ENCODE data around the gene AXIN1. TPM values are rescaled to one million over a fixed set of nuclear protein-coding genes. Genes with fewer than 3 reads are reported as not detected.

AXIN1 gene
- total and polyA plus RNA-seq, 9 of the 15 experiments (the other 6 are each of a cell fraction or from before 2014, with no cell fraction given), result 0.42 to 58.0 (median 25.9) TPM

DNA sequence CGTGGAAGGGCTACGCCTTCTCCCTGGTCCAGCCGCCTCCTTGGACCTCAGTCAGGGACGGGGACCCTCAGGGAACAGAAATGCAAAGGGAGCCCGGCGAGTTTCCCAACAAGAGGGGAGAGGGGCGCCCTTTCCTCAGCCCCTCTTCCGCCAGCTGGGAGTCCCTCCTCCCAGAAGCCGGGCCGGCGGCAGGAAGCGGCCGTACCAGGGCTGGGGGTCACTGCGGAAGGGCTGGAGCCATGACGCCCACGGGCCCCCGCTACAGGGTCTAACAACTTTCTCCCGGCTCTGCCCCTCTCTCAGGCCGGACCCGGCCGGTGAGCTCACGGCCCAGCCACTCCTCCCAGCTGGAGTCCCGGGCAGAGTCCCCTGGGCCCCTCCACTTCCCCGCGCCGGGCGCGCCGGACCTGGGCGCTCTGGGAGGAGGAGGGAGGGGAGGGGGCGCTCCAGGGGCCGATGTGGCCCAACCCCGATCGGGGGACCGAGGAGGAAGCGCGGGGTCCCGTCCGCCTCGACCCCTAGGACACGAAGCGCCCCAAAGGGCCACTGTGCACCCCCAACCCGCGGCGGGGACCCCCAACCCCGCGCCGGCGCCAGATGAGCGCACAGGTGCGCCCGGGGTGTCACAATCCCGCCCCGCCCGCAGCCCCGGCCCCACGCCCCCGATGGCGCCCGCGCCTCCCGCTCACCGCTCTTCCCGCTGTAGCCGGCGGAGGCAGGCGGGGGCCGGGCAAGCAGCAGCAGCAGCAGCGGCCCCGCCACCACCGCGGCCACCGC is 28.7 kb upstream of the AXIN1 start:
- no peaks in the 10 kb centered on the region for H3K9me3 ChIP-seq (replicated peaks; ENCODE audit: control insufficient read depth, insufficient read depth, low read depth, low read length)
- no peaks in the 10 kb centered on the region for H4K20me1 ChIP-seq (replicated peaks; ENCODE audit: control insufficient read depth, insufficient read depth, low read length)
- H3K4me2 ChIP-seq (ENCODE audit: insufficient read depth, low read length), result peak overlapping the region; percentile 65
- FAIRE-seq (no peak), DNase-seq (ENCODE audit: extremely low read depth in 1 of 4, low spot score in 3 of 4) (peak; percentile 46 to 62 (median 58)), ATAC-seq (peak; percentile 80)
- H2AFZ ChIP-seq (ENCODE audit: low read depth, low read length), result no peak overlapping the region
- peak overlapping the region; percentile 75 for H3K27ac ChIP-seq (ENCODE audit: extremely low read depth, low read depth, low read length)
- POLR2A ChIA-PET, result interaction anchor here (0.6 kb wide), 1 partner anchor 63 kb away, joined by 3 read pairs; no protein-coding TSS in a partner anchor
- H3K36me3 ChIP-seq (ENCODE audit: control insufficient read depth, insufficient read depth, low read length), result peaks cover 16% of the 10 kb centered on the region; the same call in 2 of the 3 replicates
- peaks cover 33% of the 10 kb centered on the region for H3K79me2 ChIP-seq (ENCODE audit: control insufficient read depth, insufficient read depth, low read length)
- H3K27me3 ChIP-seq (ENCODE audit: control insufficient read depth in 2 of 2, insufficient read depth in 2 of 2, low read length in 2 of 2), result no peaks in the 10 kb centered on the region
- in situ Hi-C loops (cut with MboI) (no loop called here), intact Hi-C loops (cut with micrococcal nuclease) (no loop called here)
- WGBS (ENCODE audit: insufficient coverage, low coverage, missing lambda C conversion rate), result 1% methylated on average over 31 of the region's 73 CpGs
- CTCF ChIA-PET (ENCODE audit: low intra/inter-chr PET ratio), result interaction anchor here (0.9 kb wide), 1 partner anchor 11 kb away, joined by 3 read pairs; the partner anchor contains the start of gene MRPL28
- peak overlapping the region; percentile 94 for H3K4me3 ChIP-seq
- BruUV-seq (replicated peaks), result no TSS peak
- no peaks in the 10 kb centered on the region for H3K9me1 ChIP-seq (ENCODE audit: control insufficient read depth, insufficient read depth, low read length)
- peaks cover under 1 to 64% of the 10 kb centered on the region in 2 experiments; a peak in 4 of 5 replicates for H3K4me1 ChIP-seq (replicated peaks in 1 of 2; ENCODE audit: control insufficient read depth in 2 of 2, insufficient read depth in 2 of 2, low read length in 2 of 2)
- H3K9ac ChIP-seq (ENCODE audit: insufficient read depth in 1 of 2, low read depth in 2 of 2, low read length in 2 of 2), result peak overlapping the region; percentile 80 to 88
- TF ChIP-seq MYNN (IDR thresholded peaks at IDR 0.05), result no peak
- TF ChIP-seq MYNN (CRISPR knock-in tag; IDR thresholded peaks at IDR 0.05), result no peak
- no peak for TF ChIP-seq MLX (CRISPR knock-in tag; conservative IDR thresholded peaks at IDR 0.05)
- TF ChIP-seq NONO (IDR thresholded peaks at IDR 0.05; ENCODE audit: low read depth in 2 of 2, low read length in 1 of 2), result no peak; a peak in 1 of 4 replicates
- TF ChIP-seq NFYB (IDR thresholded peaks at IDR 0.05; ENCODE audit: extremely low read depth, insufficient read length), result no peak
- no peak for TF ChIP-seq CHD2 (IDR thresholded peaks at IDR 0.05; ENCODE audit: low read depth, low read length)
- TF ChIP-seq, protein P1, sequence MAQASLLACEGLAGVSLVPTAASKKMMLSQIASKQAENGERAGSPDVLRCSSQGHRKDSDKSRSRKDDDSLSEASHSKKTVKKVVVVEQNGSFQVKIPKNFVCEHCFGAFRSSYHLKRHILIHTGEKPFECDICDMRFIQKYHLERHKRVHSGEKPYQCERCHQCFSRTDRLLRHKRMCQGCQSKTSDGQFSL (CRISPR knock-in tag; IDR thresholded peaks at IDR 0.05), result peak; percentile 13; the same call in 1 of the 2 replicates
- TF ChIP-seq, protein P1 (tag; IDR thresholded peaks at IDR 0.05), result no peak
- no peak for TF ChIP-seq ZNF79 (CRISPR knock-in tag; IDR thresholded peaks at IDR 0.05; ENCODE audit: low read depth)
- no peak for TF ChIP-seq ATF1 (CRISPR knock-in tag; IDR thresholded peaks at IDR 0.05)
- no peak for TF ChIP-seq ATF1 (tag; IDR thresholded peaks at IDR 0.05)
- TF ChIP-seq CCNT2 (IDR thresholded peaks at IDR 0.05; ENCODE audit: borderline replicate concordance, extremely low read depth, insufficient read length, low read depth, low read length), result peak; percentile 12
- peak in 1 of 2 experiments; percentile 50; a peak in 1 of 4 replicates for TF ChIP-seq MAZ (CRISPR knock-in tag; conservative IDR thresholded peaks at IDR 0.05 in 1 of 2, IDR thresholded peaks at IDR 0.05 in 1 of 2)
- TF ChIP-seq YY1 (IDR thresholded peaks at IDR 0.05; ENCODE audit: borderline replicate concordance in 1 of 3, control insufficient read depth in 1 of 3, extremely low read depth in 1 of 3, insufficient read depth in 3 of 3, insufficient read length in 1 of 3, insufficient replicate concordance in 2 of 3, low read depth in 1 of 3, low read length in 2 of 3), result peak in 1 of 3 experiments; percentile 63
- TF ChIP-seq EGR1 (conservative IDR thresholded peaks at IDR 0.05), result peak; percentile 42
- 0 out of 2 replicates have a peak, but pooled peaks have one; percentile 48 for TF ChIP-seq PRMT5 (CRISPR knock-in tag; IDR thresholded peaks at IDR 0.05)
- no peak for TF ChIP-seq BCOR (IDR thresholded peaks at IDR 0.05)
- no peak for TF ChIP-seq DPF2 (IDR thresholded peaks at IDR 0.05)
- TF ChIP-seq SPI1 (IDR thresholded peaks at IDR 0.05; ENCODE audit: borderline replicate concordance, low read depth, low read length), result 0 out of 2 replicates have a peak, but pooled peaks have one; percentile 1
- TF ChIP-seq ZNF347 (CRISPR knock-in tag; IDR thresholded peaks at IDR 0.05; ENCODE audit: low read depth), result no peak

Data from K562 (cell line).